HG03439 (cell line): ENCODE measurements around the gene STX18.
"Not testable (repeated sequence)": the region's sequence is repeated elsewhere in the genome, so short reads cannot be mapped to it uniquely, and the experiment has no call there.

ENCODE experiments used
- ATAC-seq: cut with Tn5 transposase; IDR thresholded peaks from one replicate; pipeline ENCODE4 v1.9.1; 2021; ENCODE audit warnings: mild to moderate bottlenecking, moderate library complexity; ENCODE audit not compliant: unreplicated experiment

Gene STX18

DNA sequence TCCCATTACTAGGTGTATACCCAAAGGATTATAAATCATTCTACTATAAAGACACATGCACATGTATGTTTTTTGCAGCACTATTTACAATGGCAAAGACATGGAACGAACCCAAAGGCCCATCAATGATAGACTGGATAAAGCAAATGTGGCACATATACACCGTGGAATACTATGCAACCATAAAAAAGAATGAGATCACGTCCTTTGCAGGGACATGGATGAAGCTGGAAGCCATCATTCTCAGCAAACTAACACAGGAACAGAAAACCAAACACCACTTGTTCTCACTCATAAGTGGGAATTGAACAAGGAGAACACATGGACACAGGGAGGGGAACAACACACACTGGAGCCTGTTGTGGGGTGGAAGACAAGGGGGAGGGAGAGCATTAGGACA, 31.2 kb downstream of the STX18 start:
- ATAC-seq = not testable (repeated sequence)

DNA sequence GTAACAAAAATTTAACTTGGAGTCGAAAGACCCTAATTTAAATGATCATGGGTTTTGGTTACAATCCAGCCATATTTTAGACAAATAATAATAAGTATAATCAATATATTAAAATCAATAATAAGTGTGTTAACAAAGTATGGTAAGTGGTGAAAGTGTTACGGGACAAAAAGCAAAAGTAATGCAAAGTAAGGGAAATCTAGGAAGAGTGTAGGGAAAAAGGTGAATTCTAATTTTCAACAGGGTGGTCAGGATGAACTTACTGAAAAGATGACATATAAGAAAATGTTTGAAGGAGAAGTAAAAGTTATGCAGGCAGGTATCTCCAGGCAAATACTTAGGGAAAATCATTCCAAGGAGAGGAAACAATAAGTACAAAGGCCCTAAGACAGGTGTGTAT, 32.3 kb downstream of the STX18 start:
- ATAC-seq = no peak

DNA sequence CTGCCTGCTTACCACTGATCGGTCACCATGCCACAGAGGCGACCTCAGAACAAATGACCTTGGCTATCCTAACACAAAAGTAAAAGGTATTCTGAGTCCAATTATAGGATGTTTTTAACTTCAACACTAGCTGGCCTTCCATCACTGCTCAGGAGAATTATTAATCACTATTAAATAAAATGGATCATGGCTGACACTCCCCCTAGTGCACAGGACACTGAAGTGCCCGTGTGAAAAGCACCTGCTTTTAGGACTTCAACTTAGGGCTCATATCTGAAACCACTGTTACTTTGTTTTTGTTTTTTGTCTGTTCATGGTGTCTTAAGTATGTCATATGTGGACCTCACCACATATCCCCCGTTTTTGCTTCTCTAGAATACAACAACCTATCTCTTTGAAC, 33.9 kb downstream of the STX18 start:
- no peak for ATAC-seq

DNA sequence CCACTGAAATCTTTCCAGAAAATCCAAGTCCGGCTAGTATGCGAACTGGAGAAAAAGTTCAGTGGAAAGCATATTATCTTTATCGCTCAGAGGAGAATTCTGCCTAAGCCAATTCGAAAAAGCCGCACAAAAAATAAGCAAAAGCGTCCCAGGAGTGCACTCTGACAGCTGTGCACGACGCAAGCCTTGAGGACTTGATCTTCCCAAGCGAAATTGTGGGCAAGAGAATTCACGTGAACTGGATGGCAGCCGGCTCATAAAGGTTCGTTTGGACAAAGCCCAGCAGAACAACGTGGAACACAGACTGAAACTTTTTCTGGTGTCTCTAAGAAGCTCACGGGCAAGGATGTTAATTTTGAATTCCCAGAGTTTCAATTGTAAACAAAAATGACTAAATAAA, 34.4 kb downstream of the STX18 start:
- no peak for ATAC-seq

DNA sequence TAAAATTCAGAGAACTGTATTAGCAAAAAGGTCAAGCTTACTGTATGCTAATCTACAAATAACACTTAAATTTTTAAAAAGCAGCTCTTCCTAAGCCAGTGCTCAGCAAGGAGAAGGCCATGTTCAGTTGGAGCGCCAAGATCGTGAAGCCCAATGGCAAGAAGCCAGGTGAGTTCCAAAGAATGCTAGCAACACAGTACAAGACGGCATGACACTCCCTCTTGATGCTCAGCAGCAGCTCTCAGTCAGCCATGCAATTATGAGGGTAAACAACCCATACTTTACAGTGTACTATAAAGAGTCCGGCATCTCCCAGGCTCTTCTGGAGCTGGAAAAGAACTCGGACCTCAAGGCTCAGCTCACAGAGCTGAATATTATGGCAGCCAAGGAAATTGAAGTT, 34.9 kb downstream of the STX18 start:
- ATAC-seq = no peak

DNA sequence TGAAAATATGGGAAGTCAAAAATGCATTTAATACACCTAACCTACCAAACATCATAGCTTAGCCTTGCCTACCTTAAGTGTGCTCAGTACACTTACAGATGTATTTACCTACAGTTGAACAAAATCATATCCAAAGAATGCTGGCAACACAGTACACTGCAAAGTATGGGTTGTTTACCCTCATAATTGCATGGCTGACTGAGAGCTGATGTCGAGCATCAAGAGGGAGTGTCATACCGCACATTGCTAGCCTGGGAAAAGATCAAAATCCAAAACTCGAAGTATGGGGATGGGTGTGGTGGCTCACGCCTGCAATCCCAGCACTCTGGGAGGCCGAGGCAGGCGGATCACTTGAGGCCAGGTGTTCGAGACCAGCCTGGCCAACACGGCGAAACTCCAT, 36.6 kb downstream of the STX18 start:
- not testable (repeated sequence) for ATAC-seq

DNA sequence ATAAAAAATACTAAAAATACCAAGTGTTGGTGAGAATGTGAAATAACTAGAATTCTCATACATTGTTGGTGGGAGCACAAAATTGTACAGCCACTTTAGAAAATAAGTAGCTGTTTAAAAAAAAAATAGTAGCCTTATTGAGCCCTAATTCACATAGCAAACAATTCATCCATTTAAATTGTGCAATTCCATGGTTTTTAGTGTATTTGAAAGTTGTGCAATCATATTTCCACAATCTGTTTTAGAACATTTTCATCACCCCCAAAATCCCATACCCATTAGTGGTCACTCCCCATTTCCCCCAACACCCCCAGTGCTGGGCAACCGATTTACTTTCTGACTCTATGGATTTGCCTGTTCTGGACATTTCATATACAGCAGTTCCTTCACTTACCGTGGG, 37.1 kb downstream of the STX18 start:
- no peak for ATAC-seq

DNA sequence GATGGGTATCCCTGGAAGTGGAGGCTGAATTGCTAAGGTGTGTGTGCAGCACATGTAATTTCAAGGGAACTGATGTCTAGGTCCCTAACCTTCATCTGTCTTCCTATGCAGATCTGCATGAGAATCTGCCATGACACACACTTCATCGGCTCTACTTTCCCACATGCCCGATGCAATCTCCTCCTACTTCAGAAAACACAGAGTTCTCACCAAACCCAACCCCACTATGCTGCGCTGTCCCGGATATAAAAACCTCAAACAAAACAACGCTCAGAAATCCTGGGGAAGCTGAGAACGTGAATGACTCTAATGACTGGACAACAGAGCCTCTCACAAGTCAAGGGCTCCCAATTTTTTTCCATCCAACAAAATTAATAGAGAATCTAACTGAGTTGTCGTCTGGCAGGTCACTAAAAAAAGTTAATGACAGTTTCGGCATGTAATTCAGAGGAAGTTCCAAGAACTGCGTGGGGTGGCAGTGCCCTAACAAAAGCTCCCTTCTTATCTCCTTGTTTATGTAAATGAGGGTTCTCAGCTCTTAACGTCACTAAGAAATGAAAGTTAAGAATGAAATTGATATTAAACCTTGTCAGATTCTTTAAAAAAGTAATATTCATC, 39.0 kb downstream of the STX18 start:
- no peak for ATAC-seq

DNA sequence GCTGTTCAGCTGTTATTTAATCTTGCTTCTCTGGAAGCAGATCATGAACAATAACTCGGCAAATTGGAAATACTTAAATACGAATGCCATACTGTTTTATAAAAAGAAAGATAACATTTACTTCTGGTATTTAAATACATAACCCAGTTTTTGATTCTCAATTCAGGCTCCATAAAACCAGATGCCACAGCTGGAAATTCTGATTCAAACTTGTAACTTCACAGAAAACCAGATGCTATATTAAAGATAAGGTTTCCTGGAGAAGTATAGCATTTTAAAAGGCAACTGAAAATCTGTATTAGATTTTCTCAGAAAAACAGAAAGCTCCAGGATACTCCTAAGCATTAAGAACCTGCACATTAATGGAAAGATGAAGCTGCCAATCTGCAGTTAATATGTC, 40.2 kb downstream of the STX18 start:
- no peak for ATAC-seq

DNA sequence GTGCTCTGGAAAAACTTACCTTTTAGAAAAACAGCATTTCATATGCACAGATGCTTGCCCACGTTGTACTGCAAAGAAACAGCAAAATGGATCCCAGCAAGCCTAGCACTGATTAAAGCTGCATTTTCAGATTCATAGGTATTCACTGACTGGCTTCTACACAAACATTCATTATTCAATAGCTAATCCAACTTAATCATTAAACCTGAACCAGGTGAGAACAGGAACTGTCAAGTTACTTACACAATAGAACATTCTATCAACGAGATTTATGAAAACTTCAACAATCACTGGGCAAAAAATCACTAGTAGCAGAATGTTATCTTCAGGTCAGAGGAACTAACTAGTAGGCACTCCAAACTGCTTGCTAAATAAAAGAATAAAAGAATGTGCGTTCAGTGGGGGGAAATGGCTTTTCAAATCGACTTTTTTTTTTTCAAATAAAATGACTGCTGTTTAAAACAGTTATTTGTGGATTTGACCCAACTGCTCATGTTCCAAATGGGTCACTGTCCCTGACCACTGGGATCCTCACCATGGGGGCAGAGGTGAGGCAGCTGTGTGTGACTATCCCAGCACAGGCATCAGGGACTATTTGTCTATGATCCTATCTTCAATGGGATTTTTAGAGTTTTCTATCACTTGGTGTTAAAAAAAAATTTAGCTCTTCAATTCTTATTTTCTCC, 42.3 kb downstream of the STX18 start:
- no peak for ATAC-seq

DNA sequence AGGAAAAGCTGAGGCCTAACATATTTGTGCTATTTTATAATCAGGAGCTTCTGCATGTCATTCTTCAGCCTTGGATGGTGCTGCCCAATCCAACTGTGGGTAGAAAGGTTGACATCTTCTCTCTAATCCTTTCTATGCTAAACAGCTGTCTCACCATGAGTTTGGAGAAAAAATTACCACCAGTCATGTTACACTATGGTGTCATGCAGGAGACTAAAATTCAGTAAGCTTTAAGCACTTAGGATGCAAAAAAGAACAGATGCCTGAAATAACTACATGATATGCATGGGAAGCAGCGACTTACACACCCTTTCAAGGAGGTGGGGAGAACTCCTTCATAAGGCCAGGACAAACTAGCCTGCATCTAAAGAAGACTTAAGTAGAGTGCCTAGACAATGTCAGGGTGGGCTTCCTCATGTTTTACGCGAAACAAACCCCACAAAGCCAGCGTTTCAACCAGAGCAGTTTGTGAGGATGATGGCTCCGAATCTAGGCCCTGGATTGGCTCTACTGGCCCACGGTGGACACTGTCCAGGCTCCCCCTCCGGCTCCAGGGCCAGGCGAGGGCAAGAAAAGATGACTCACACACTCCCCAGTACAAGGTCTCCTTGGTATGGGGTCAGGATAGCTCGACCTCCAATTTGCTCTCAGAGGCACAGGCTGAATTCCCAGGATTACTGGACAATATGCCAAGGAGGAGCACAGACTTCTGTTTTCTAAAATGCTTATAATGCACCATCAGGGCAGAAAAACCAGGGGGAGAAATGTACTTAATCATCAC, 45.1 kb downstream of the STX18 start:
- no peak for ATAC-seq

DNA sequence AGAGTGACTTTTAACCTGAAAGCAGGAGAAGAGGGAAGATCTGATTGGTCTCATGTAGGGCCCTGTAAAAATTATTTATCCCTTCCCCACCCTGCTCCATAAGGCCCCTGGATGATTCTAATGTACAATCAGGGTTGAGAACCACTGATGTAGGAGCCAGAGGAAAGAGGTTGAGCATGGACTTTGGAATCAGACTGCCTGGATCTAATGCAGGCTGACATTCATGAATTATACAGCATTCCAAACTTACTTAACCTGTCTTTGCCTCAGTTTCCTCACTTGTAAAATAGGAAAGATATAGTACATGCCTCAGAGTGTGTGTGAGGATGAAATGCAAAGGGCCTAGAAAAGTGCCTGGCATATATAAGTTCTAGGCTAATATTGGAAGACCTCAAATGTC, 47.0 kb downstream of the STX18 start:
- no peak for ATAC-seq

DNA sequence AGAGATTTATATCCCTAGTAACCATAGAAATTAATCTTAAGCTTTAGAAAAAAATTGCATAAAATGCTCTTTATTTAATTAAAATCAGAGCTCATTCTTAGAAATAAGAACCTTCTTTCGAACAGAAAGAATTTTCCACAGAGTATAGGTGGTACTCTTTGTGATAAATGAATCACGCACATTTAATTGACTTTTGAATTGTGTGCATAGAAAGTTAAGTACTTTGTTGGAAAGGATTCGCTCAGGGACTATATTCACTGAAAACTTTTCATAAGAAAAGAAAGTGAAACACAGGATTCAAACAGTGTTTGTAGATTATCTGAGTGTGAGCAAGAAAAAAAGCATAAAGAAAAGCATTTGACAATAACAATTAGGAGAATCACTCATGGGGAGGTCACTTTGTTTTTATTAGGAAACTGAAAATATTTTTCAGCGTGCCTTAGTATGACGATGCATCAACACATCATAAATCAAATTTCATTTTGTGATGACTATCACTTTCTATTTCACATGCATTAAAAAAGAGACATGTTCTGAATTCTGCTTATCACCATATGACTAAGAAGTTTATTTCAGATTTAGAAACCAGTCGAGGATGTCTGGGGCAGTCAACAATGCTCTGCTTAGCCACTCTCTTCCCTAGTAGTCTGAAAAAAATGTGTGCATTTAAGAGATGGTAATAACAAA, 49.5 kb downstream of the STX18 start:
- ATAC-seq = peak; percentile 54

DNA sequence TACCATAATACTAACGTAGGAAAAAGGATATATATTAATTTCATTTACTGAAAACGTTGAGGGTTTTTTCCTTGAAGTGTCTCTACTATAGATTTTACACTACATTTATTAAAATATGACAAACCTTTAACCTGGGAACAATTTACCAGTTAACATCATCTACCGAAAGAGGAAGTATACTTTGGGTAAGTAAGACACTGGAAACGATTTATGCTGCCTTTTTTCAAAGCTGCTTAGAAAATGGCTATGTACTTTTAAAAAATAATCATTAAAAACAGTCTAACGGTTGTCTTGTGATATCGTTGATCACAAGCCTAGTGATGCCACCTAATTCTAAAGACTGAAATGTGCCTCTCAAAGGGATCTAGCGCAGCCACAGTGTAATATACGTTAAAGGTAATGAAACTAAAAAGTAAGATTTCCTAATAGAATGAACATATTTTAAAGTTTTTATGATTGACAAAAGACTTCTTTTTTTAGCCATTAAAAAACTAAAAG, 50.4 kb downstream of the STX18 start:
- ATAC-seq = no peak

DNA sequence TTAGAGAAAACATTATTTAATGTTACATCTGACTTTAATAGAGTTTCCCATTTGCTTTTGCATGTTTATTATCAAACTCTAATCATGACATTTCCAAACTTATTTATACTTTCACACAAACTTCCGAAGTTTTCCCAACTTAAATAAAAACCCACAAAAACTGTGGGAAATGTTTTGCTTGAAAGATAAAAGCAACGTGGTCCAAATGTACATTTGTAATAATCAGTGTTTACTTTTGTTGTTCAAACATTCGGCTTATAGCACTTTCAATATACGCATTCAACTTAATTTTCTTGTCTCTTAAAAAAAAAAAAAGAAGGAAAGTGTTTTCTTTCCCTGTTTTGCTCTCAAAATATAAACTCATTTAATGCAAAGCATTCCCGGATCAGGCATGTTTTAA, 51.0 kb downstream of the STX18 start:
- no peak for ATAC-seq

DNA sequence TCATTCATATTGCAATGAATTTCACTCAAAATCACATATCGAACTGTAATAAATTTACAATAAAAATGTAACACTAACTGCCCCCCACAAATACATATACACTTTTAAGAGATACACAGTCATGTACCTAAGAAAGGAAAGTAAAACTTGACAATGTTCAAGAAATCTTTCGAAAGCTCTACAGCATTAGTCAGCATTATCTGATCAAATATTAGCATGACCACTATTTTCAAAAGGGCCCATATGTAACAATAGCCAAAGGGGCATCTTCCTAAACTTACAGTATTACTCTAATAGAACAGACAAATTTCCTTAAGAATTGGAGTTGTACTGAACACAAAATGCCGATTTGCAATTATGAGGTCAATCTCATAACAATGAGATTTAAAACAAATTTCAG, 51.8 kb downstream of the STX18 start:
- no peak for ATAC-seq

DNA sequence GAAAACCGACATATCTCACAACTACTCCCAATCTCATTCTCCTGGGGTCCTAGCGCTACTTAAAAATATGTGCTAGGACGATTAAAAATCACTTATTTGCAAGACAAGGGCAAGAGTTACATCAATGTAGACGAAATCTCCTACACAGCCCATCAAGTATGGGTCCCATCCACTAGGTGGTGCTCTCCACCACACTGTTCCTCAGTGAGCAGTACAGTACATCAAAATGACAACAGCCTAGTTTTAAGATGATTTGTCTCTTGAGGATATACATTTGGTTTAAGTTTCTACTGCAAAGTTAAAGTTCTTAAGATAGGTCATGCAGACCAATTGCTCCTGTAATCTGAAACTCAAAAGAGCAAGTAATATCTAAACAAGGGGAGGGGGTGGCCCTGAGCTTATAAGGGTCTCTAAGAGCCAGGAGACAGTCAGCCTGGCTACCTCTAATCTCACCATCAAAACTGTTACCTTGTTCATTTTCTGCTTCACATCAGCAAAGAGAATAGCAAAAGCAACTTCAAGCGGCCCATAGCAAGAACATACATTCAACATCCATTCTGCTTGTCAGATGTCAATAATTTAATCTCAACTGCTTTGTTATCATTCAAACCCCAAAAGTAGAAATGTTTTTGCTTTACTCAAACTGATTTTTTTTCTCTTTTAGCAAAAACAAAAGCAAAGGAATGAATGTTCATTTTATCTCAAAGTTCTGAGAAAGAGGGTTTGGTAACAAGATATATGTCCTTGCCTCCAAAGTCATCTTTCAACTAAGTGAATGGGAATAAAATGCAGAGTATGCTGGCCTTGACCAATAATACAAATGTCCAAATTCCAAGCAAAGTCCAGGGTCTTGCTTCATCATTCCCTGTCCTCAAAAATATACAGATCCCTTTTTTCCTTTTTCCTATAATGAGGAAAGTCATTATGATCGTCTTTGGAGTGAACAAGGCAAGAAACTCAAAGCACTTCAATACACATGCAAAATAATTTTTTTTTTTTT, 53.1 kb downstream of the STX18 start:
- peak; percentile 64 for ATAC-seq

DNA sequence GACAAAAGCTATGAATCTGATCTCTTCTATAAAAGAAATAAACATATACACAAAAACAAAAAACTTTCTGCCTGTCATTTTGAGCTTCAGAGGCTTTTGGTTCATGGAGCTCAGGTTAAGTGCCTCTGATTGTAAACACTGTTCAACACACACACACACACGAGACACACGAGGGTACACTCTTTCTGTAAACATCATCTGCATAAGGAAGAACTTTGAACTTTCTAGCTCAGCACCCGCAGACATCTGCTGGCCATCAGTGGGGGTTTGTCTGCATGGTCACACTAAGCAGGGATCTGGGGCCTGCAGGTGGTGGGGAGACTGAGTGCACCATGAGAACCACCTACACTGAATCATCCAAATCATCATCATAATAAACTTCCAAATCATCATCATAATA, 54.9 kb downstream of the STX18 start:
- no peak for ATAC-seq

DNA sequence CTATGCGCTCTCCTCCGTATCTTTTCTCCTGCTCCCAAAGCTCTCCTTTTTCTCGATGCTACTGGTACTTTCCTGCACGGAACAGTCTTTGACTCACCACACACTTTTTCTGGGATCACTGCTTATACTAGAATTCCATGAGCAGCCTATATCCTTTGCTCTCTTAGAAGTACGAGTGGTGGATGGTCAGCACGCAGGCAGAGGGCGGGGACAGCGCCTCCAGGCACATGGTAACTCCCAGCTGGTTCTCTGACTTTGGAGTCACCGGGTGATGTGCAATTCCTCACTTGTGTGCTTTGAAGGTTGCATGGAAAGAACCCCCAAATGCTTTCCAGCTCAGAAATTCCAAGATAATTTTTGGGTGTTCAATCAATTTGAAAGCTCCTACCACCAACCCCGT, 56.0 kb downstream of the STX18 start:
- ATAC-seq = no peak

DNA sequence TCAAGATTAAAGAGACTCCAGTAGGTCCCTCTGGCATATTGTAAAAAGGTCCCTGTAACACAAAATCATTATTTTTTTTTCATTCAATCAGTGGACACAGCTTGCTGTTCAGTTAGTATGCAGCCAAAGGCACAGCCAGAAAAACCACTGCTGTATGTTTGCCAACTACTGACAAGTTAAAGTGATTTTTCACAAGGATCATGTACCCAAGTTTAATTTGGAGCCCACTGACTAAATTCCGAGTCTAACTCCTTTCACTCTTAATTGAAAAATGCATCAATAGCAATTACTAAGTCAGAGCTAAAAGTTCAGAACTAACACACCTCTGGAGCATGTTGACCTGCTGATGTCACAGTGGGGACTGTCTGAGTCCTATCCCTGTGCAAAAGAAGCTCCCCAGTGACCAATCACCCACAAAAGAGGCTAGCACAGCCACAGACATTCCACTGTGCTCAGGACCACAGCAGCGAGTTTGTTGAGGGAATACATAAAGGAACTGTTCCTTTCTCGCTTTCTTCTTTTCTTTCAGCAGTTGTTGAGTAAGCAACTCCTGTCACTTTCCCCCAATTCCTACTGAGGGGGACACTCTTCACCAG, 60.4 kb downstream of the STX18 start:
- no peak for ATAC-seq
